ENCODE measurements around the gene PCNX4. TPM values are rescaled to one million over a fixed set of nuclear protein-coding genes. Genes with fewer than 3 reads are reported as not detected.

The PCNX4 gene
- total RNA-seq, 3 donors from 2014 or later (not counting 1 experiment from before 2014, with no cell fraction given), result 51.7 to 78.3 (median 58.3) TPM

DNA sequence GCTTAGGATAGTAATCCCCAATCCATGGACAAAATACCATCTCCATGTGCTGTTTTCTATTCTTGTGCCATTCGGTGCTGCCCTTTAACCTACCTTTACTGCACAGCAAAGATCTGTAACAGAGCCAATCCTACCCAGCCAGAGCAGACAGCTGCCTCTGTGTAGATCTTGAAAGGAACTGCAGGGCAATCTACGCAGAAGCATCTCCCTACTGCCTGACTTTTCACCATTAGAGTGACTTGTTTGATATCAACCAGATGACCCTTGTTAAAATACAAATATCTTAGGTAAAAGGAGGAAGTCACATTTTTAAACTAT is 123.4 kb downstream of the PCNX4 start:
- no peak overlapping the region for H3K4me3 ChIP-seq (ENCODE audit: low read length)
- H3K9me3 ChIP-seq (ENCODE audit: control insufficient read depth, insufficient read depth, low read length), result no peaks in the 10 kb centered on the region
- H3K4me1 ChIP-seq (ENCODE audit: control insufficient read depth, insufficient read depth, low read length), result no peaks in the 10 kb centered on the region
- no peak for DNase-seq
- Mint-ChIP-seq H3K9me3 (no peaks in the 10 kb centered on the region), H3K36me3 (no peaks in the 10 kb centered on the region), H3K27me3 (ENCODE audit: low read depth in 2 of 2) (peaks cover 2 to 14% of the 10 kb centered on the region in 2 donors), H3K27ac (no peak overlapping the region), H3K4me1 (no peaks in the 10 kb centered on the region), H3K4me3 (no peak overlapping the region)
- no peak overlapping the region for H3K27ac ChIP-seq (ENCODE audit: low read length)
- ATAC-seq, result no peak
- no peaks in the 10 kb centered on the region for H3K27me3 ChIP-seq (ENCODE audit: control insufficient read depth, insufficient read depth, low read length)
- intact Hi-C loops (cut with micrococcal nuclease), result no loop called here
- no peaks in the 10 kb centered on the region for H3K36me3 ChIP-seq (ENCODE audit: control insufficient read depth, insufficient read depth, low read length)
- WGBS (ENCODE audit: insufficient coverage), result 96% methylated on average over 2 of the region's 2 CpGs
- TF ChIP-seq, protein P1, sequence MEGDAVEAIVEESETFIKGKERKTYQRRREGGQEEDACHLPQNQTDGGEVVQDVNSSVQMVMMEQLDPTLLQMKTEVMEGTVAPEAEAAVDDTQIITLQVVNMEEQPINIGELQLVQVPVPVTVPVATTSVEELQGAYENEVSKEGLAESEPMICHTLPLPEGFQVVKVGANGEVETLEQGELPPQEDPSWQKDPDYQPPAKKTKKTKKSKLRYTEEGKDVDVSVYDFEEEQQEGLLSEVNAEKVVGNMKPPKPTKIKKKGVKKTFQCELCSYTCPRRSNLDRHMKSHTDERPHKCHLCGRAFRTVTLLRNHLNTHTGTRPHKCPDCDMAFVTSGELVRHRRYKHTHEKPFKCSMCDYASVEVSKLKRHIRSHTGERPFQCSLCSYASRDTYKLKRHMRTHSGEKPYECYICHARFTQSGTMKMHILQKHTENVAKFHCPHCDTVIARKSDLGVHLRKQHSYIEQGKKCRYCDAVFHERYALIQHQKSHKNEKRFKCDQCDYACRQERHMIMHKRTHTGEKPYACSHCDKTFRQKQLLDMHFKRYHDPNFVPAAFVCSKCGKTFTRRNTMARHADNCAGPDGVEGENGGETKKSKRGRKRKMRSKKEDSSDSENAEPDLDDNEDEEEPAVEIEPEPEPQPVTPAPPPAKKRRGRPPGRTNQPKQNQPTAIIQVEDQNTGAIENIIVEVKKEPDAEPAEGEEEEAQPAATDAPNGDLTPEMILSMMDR (IDR thresholded peaks at IDR 0.05), result no peak

DNA sequence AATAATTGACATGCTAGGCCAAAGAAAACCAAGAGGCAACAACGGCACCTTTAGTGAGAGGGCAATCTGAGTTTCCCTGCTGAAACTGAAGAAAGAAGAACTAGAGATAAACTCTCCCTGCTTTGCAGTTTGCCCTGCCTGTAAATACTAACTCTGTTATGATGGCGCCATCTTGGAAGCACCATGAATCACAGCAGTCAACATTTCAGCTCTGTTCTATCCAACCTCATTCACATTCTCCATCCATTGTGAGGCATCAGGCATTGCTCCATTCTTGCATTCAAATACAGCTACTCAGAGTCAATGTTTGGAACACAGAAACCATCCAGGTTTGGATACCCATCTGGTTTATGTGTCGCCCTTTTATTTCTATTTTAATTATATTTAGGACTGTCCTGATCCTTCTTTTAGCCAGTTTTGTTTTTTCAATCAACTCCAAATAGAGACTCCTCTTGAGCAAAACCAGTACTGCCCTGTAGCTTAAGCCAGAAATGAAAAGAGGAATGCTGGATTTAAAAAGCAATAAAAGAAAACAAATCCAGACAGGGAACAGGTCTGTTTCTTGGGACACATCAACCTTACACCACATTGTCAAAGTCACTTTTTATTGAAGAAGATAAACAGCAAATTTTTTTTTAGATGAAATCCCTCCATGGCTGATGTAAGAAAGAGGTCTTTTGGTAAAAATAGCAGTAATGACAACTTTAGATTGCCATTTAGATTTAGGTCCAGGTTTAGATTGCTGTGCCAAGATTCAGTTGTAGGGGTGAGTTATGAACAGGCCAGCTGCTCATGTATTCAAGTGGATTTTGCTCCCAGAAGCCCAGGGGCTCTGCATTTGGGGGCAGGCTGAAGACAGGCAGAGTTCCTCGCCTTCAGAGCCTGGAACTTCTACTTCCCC is 124.0 kb downstream of the PCNX4 start:
- Mint-ChIP-seq H3K9me3 (no peaks in the 10 kb centered on the region), H3K4me1 (no peaks in the 10 kb centered on the region), H3K27ac (no peak overlapping the region), H3K36me3 (no peaks in the 10 kb centered on the region), H3K4me3 (no peak overlapping the region), H3K27me3 (ENCODE audit: low read depth in 2 of 2) (peaks cover 2 to 14% of the 10 kb centered on the region in 2 donors)
- H3K9me3 ChIP-seq (ENCODE audit: control insufficient read depth, insufficient read depth, low read length), result no peaks in the 10 kb centered on the region
- H3K36me3 ChIP-seq (ENCODE audit: control insufficient read depth, insufficient read depth, low read length), result no peaks in the 10 kb centered on the region
- TF ChIP-seq, protein P1 (IDR thresholded peaks at IDR 0.05), result no peak
- H3K27me3 ChIP-seq (ENCODE audit: control insufficient read depth, insufficient read depth, low read length), result no peaks in the 10 kb centered on the region
- 92% methylated on average over 3 of the region's 4 CpGs for WGBS (ENCODE audit: insufficient coverage)
- H3K4me3 ChIP-seq (ENCODE audit: low read length), result no peak overlapping the region
- ATAC-seq (no peak), DNase-seq (no peak)
- no peaks in the 10 kb centered on the region for H3K4me1 ChIP-seq (ENCODE audit: control insufficient read depth, insufficient read depth, low read length)
- H3K27ac ChIP-seq (ENCODE audit: low read length), result no peak overlapping the region
- intact Hi-C loops (cut with micrococcal nuclease), result no loop called here

- Histone ChIP-seq H3K4me3 (ENCODE audit: low read length) (no peak overlapping the region), H3K27ac (ENCODE audit: low read length) (no peak overlapping the region), H3K36me3 (ENCODE audit: control insufficient read depth, insufficient read depth, low read length) (no peaks in the 10 kb centered on the region), H3K27me3 (ENCODE audit: control insufficient read depth, insufficient read depth, low read length) (no peaks in the 10 kb centered on the region), H3K9me3 (ENCODE audit: control insufficient read depth, insufficient read depth, low read length) (no peaks in the 10 kb centered on the region), H3K4me1 (ENCODE audit: control insufficient read depth, insufficient read depth, low read length) (no peaks in the 10 kb centered on the region)
- no peak for DNase-seq
- TF ChIP-seq, protein P1 (IDR thresholded peaks at IDR 0.05), result no peak
- intact Hi-C loops (cut with micrococcal nuclease), result no loop called here
- Mint-ChIP-seq H3K36me3 (no peaks in the 10 kb centered on the region), H3K27ac (no peak overlapping the region), H3K4me1 (no peaks in the 10 kb centered on the region), H3K9me3 (no peaks in the 10 kb centered on the region), H3K4me3 (no peak overlapping the region), H3K27me3 (ENCODE audit: low read depth in 2 of 2) (peaks cover 2 to 14% of the 10 kb centered on the region in 2 donors)
- ATAC-seq, result no peak
- 88% methylated on average over 3 of the region's 3 CpGs for WGBS (ENCODE audit: insufficient coverage)
Measured at GRCh38 chr14:60217713-60218112, 126.0 kb downstream of the PCNX4 start.

Other genes starting within 250 kb of the PCNX4 start
- 1 to 10 TPM; 1.9 to 3.6 (median 2.3) TPM for gene RTN1, start 221.1 kb upstream of the PCNX4 start, total RNA-seq
- gene LRRC9, start 171.8 kb upstream of the PCNX4 start, total RNA-seq, result not detected
- gene DHRS7, start 73.5 kb downstream of the PCNX4 start, total RNA-seq, result 100 to 1,000 TPM; 115 to 139 (median 126) TPM
- gene PPM1A, start 157.3 kb downstream of the PCNX4 start, total RNA-seq, result 100 to 1,000 TPM; 118 to 126 (median 119) TPM